ENCODE measurements around the gene TMPRSS6.
"Not testable (repeated sequence)": the region's sequence is repeated elsewhere in the genome, so short reads cannot be mapped to it uniquely, and the experiment has no call there.

TMPRSS6 gene

GRCh38 chr22:37079158-37079557, 30.4 kb downstream of the TMPRSS6 start:
- Histone ChIP-seq H3K4me1 (ENCODE audit: insufficient read depth, low read length) (peaks cover 12% of the 10 kb centered on the region; the same call in 1 of the 2 replicates), H3K9me3 (ENCODE audit: control insufficient read depth, insufficient read depth, low read length) (no peaks in the 10 kb centered on the region), H3K36me3 (ENCODE audit: insufficient read depth, low read length) (no peaks in the 10 kb centered on the region), H3K9ac (ENCODE audit: low read depth, low read length) (no peak overlapping the region)

GRCh38 chr22:37077802-37078448, 31.6 kb downstream of the TMPRSS6 start:
- Histone ChIP-seq H3K9ac (ENCODE audit: low read depth, low read length) (no peak overlapping the region), H3K36me3 (ENCODE audit: insufficient read depth, low read length) (no peaks in the 10 kb centered on the region), H3K9me3 (ENCODE audit: control insufficient read depth, insufficient read depth, low read length) (no peaks in the 10 kb centered on the region), H3K4me1 (ENCODE audit: insufficient read depth, low read length) (peaks cover 12% of the 10 kb centered on the region; the same call in 1 of the 2 replicates)

- H3K9ac ChIP-seq (ENCODE audit: low read depth, low read length), result no peak overlapping the region
- H3K4me1 ChIP-seq (ENCODE audit: insufficient read depth, low read length), result peaks cover 12% of the 10 kb centered on the region; the same call in 1 of the 2 replicates
- no peaks in the 10 kb centered on the region for H3K9me3 ChIP-seq (ENCODE audit: control insufficient read depth, insufficient read depth, low read length)
- H3K36me3 ChIP-seq (ENCODE audit: insufficient read depth, low read length), result no peaks in the 10 kb centered on the region
These were observed 33.6 kb downstream of the TMPRSS6 start for GRCh38 chr22:37075822-37076433.

GRCh38 chr22:37075046-37075445, 34.5 kb downstream of the TMPRSS6 start:
- H3K36me3 ChIP-seq (ENCODE audit: insufficient read depth, low read length), result no peaks in the 10 kb centered on the region
- no peaks in the 10 kb centered on the region for H3K9me3 ChIP-seq (ENCODE audit: control insufficient read depth, insufficient read depth, low read length)
- no peak overlapping the region for H3K9ac ChIP-seq (ENCODE audit: low read depth, low read length)
- peaks cover 12% of the 10 kb centered on the region; the same call in 1 of the 2 replicates for H3K4me1 ChIP-seq (ENCODE audit: insufficient read depth, low read length)

GRCh38 chr22:37074537-37074936, 35.0 kb downstream of the TMPRSS6 start:
- Histone ChIP-seq H3K9me3 (ENCODE audit: control insufficient read depth, insufficient read depth, low read length) (no peaks in the 10 kb centered on the region), H3K4me1 (ENCODE audit: insufficient read depth, low read length) (peaks cover 9% of the 10 kb centered on the region; the same call in 1 of the 2 replicates), H3K36me3 (ENCODE audit: insufficient read depth, low read length) (no peaks in the 10 kb centered on the region), H3K9ac (ENCODE audit: low read depth, low read length) (no peak overlapping the region)

GRCh38 chr22:37072673-37073072, 36.8 kb downstream of the TMPRSS6 start:
- Histone ChIP-seq H3K9ac (ENCODE audit: low read depth, low read length) (no peak overlapping the region), H3K36me3 (ENCODE audit: insufficient read depth, low read length) (no peaks in the 10 kb centered on the region), H3K4me1 (ENCODE audit: insufficient read depth, low read length) (no peaks in the 10 kb centered on the region), H3K9me3 (ENCODE audit: control insufficient read depth, insufficient read depth, low read length) (no peaks in the 10 kb centered on the region)

GRCh38 chr22:37071850-37072592, 37.5 kb downstream of the TMPRSS6 start:
- not testable (repeated sequence) for H3K9me3 ChIP-seq (ENCODE audit: control insufficient read depth, insufficient read depth, low read length); H3K9ac ChIP-seq (ENCODE audit: low read depth, low read length); H3K36me3 ChIP-seq (ENCODE audit: insufficient read depth, low read length); H3K4me1 ChIP-seq (ENCODE audit: insufficient read depth, low read length)

- Histone ChIP-seq H3K4me1 (ENCODE audit: insufficient read depth, low read length) (no peaks in the 10 kb centered on the region), H3K36me3 (ENCODE audit: insufficient read depth, low read length) (no peaks in the 10 kb centered on the region), H3K9ac (ENCODE audit: low read depth, low read length) (no peak overlapping the region), H3K9me3 (ENCODE audit: control insufficient read depth, insufficient read depth, low read length) (no peaks in the 10 kb centered on the region)
These were observed 38.8 kb downstream of the TMPRSS6 start for GRCh38 chr22:37070744-37071143.

- no peak overlapping the region for H3K9ac ChIP-seq (ENCODE audit: low read depth, low read length)
These were observed 39.2 kb downstream of the TMPRSS6 start for GRCh38 chr22:37070334-37070733.

GRCh38 chr22:37069719-37070118, 39.8 kb downstream of the TMPRSS6 start:
- Histone ChIP-seq H3K9me3 (ENCODE audit: control insufficient read depth, insufficient read depth, low read length) (no peaks in the 10 kb centered on the region), H3K4me1 (ENCODE audit: insufficient read depth, low read length) (no peaks in the 10 kb centered on the region), H3K9ac (ENCODE audit: low read depth, low read length) (no peak overlapping the region), H3K36me3 (ENCODE audit: insufficient read depth, low read length) (no peaks in the 10 kb centered on the region)

More at GRCh38 chr22:37070334-37070733, 39.2 kb downstream of the TMPRSS6 start:
- H3K9me3 ChIP-seq (ENCODE audit: control insufficient read depth, insufficient read depth, low read length), result no peaks in the 10 kb centered on the region
- no peaks in the 10 kb centered on the region for H3K36me3 ChIP-seq (ENCODE audit: insufficient read depth, low read length)
- H3K4me1 ChIP-seq (ENCODE audit: insufficient read depth, low read length), result no peaks in the 10 kb centered on the region

- Histone ChIP-seq H3K9ac (ENCODE audit: low read depth, low read length) (peak overlapping the region; percentile 17; the same call in 1 of the 2 replicates), H3K4me1 (ENCODE audit: insufficient read depth, low read length) (no peaks in the 10 kb centered on the region), H3K9me3 (ENCODE audit: control insufficient read depth, insufficient read depth, low read length) (no peaks in the 10 kb centered on the region), H3K36me3 (ENCODE audit: insufficient read depth, low read length) (no peaks in the 10 kb centered on the region)
These were observed 40.2 kb downstream of the TMPRSS6 start for GRCh38 chr22:37069319-37069718.

- Histone ChIP-seq H3K9ac (ENCODE audit: low read depth, low read length) (peak overlapping the region; percentile 17), H3K9me3 (ENCODE audit: control insufficient read depth, insufficient read depth, low read length) (no peaks in the 10 kb centered on the region), H3K36me3 (ENCODE audit: insufficient read depth, low read length) (no peaks in the 10 kb centered on the region), H3K4me1 (ENCODE audit: insufficient read depth, low read length) (no peaks in the 10 kb centered on the region)
These were observed 40.7 kb downstream of the TMPRSS6 start for GRCh38 chr22:37068859-37069258.

- no peaks in the 10 kb centered on the region for H3K36me3 ChIP-seq (ENCODE audit: insufficient read depth, low read length)
- no peaks in the 10 kb centered on the region for H3K9me3 ChIP-seq (ENCODE audit: control insufficient read depth, insufficient read depth, low read length)
- peaks cover 14% of the 10 kb centered on the region; the same call in 1 of the 2 replicates for H3K4me1 ChIP-seq (ENCODE audit: insufficient read depth, low read length)
- H3K9ac ChIP-seq (ENCODE audit: low read depth, low read length), result no peak overlapping the region
These were observed 42.1 kb downstream of the TMPRSS6 start for GRCh38 chr22:37067428-37067827.

GRCh38 chr22:37065961-37066360, 43.6 kb downstream of the TMPRSS6 start:
- Histone ChIP-seq H3K36me3 (ENCODE audit: insufficient read depth, low read length) (no peaks in the 10 kb centered on the region), H3K9me3 (ENCODE audit: control insufficient read depth, insufficient read depth, low read length) (no peaks in the 10 kb centered on the region), H3K9ac (ENCODE audit: low read depth, low read length) (no peak overlapping the region), H3K4me1 (ENCODE audit: insufficient read depth, low read length) (peaks cover 24% of the 10 kb centered on the region; the same call in 1 of the 2 replicates)

Data from ES-I3 (cell line).